ENCODE measurements around the gene CNP.

The CNP gene

DNA sequence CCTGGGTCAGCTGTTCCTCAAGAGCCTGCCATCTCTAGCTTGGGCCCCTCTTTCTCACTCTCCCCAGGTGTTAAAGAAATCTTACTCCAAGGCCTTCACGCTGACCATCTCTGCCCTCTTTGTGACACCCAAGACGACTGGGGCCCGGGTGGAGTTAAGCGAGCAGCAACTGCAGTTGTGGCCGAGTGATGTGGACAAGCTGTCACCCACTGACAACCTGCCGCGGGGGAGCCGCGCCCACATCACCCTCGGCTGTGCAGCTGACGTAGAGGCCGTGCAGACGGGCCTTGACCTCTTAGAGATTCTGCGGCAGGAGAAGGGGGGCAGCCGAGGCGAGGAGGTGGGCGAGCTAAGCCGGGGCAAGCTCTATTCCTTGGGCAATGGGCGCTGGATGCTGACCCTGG, 6.8 kb downstream of the CNP start:
- no peak for DNase-seq (ENCODE audit: low spot score)

DNA sequence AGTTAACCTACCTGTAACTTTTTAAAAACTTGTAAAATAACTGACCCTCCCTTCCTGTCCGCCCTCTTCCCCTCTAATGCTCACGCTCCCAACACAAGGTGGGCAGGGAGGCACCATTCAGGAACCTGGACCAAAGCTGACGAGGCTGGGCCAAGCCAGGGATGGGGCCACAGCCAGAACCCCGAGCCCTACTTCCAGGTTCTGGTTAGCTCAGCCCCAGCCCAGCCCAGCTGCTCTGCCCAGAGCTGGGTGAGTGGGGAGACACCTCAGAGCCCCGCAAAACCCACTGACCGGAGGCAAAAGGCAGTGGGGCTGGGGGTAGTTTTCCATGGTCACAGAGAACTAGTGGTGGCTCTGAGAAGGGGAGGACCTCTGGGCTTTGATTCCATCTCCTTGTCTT, 7.4 kb downstream of the CNP start:
- no peak for DNase-seq (ENCODE audit: low spot score)

GRCh38 chr17:41974658-41975057, 8.1 kb downstream of the CNP start:
- DNase-seq (ENCODE audit: low spot score) = no peak

DNA sequence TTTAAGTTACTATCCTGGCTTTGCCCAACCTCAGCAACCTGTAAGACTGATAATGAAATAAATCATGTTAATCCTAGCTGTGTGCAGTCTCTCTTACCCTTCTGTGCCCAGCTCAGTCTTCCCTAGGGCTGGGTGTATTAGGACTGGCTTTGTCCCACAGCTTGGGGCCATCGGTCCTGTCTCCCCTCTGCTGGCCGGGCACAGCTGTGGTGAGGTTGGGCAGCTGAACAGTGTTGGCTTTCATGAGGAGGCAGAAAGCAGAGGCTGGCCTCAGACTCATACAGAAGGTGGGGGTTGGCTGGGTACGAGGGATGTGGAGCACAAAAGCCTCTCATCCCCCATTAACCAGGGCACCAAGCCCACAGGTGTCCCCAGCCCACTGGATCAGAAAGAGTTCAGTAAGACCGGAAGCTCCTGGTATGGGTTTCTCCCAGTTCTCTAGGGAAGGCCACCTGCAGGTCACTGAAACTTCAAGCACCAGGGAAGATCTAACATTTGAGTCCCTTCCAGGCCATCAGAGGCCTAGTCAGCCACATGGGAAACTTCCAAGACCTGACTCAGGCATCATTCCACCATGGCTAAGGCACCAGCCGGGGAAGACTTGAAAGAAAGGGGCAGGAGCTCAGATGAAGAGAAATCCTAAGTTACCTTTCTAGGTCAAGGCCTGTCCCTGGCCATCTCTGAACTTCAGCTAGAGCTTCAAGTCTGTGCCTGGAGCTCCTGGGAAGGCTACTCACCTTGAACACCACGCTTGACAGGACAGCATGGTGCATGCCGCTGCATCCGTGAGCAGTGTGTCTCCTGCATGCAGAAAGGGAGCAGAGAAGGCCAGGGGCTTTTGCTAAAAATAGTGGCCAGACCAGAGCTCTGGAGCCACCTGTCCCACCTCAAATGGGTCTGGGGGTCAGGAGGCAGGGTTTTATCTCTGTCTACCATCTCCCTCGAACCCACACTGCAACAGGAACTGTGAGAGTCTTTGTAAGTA, 8.8 kb downstream of the CNP start:
- no peak for DNase-seq (ENCODE audit: low spot score)

DNA sequence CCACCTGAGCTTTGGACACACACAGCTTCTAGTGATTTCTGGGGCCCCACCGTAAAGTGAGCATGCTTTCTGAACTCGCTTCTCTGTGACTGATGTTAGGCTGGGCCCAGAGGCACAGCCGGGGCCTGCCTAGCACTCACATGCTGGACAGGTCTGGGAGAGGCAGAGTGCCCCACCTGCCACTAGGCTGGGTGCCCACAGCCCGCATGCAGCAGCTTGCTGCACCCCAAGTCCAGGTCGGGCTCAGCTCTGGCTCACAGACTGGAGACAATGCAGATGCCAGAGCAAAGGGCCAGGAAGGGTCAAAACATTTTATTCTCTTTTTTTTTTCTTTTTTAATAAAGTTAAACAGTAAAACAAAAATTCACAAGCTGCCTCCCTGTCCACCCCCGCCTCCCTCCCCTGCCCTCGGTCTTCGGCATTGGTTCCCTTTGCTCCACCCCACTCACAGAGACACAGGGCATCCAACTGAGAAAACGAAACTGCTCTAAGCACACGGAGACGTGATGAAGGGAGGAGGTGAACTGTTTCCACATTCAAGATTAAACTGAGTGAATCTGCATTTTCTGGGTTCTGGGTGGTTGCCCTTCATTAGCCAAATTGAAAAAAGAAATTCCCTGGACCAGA, 9.7 kb downstream of the CNP start:
- DNase-seq (ENCODE audit: low spot score) = no peak

DNA sequence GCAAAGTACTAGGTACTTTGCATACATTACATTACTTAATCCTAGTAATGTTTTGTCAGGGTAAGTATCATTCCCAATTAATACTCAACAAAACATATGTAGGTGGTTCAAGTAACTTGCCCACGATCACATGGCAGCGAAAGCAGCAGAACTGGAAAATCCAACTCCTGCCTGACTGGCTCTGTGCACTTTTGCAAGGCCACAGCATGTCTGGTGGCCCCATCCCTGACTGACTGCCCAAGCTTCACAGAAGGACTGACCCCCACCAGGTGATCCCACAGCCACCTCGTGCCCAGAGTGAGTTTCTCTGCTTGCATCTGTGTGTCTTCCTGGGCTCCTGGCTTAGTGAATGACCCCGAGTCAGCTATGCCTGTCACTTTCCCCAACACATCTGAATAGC, 11.4 kb downstream of the CNP start:
- peak; percentile 24 for DNase-seq (ENCODE audit: low spot score)

DNA sequence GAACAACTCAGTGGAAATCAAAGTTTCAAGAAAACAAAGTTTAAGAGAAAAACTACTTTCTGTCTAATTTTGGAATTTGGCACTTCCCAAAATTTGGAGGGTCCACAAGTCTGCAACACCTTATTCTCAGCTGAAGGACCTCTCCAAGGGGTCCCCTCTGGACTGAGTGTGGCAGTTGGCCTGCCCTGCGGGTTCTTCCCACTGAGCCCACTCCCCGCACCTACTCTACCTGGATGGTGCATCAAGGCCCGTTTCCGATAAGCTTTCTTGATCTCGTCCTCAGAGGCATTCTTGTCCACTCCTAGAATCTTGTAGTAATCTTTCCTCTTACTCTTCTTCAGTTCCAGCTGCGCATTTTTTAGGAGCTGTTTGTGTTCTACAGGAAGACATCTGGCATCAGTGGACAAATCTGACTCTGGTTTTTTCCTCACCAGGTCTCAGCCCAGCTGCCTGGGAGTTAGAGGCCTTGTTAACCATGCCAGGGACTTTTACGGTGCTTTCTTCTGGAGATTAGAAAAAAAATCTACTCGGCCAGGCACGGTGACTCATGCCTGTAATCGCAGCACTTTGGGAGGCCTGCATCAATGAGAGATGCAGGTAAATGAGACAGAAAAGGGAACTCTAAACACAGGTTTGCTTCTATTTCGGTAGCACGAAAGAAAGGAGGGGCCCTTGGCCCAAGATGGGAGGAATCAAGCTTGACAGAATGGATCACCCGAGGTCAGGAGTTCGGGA, 15.6 kb downstream of the CNP start:
- DNase-seq (ENCODE audit: low spot score) = no peak

GRCh38 chr17:41984454-41984853, 17.9 kb downstream of the CNP start:
- no peak for DNase-seq (ENCODE audit: low spot score)

DNA sequence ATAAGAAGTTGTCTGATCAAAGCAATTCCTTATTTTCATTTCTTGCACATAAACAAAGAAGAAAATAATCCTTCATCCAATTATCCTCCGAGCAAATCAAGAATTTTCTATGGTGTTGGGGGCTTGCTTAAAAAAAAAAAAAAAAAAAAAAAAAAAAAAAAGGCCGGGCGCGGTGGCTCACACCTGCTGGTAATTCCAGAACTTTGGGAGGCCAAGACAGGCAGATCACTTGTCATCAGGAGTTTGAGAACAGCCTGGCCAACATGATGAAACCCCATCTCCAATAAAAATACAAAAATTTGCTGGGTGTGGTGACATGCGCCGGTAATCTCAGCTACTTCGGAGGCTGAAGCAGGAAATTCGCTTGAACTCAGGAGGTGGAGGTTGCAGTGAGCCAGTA, 19.3 kb downstream of the CNP start:
- no peak for DNase-seq (ENCODE audit: low spot score)

GRCh38 chr17:41986634-41987033, 20.0 kb downstream of the CNP start:
- DNase-seq (ENCODE audit: low spot score) = no peak

GRCh38 chr17:41987642-41988041, 21.0 kb downstream of the CNP start:
- no peak for DNase-seq (ENCODE audit: low spot score)

DNA sequence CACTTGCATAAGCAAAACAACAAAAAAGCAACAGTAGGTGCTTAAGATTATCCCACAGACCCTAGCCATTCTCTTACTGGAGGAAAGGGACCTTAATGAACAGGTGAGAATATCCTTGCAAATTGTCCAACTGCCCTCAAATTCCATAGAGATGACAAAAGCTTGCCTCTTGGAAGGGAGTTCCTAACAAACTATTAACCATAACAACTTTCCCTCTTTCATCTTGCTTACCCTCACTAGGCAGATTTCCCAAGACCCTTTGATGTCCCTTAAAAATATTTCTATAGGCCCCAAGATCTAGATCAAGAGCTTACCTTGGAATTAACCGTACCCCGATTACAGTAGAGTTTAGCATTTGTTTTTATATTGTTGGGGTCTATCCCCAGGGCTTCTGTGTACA, 21.8 kb downstream of the CNP start:
- DNase-seq (ENCODE audit: low spot score) = no peak

GRCh38 chr17:41989702-41990419, 23.3 kb downstream of the CNP start:
- DNase-seq (ENCODE audit: low spot score) = no peak

- no peak for DNase-seq (ENCODE audit: low spot score)
These were observed 26.0 kb downstream of the CNP start for GRCh38 chr17:41992576-41992975.

DNA sequence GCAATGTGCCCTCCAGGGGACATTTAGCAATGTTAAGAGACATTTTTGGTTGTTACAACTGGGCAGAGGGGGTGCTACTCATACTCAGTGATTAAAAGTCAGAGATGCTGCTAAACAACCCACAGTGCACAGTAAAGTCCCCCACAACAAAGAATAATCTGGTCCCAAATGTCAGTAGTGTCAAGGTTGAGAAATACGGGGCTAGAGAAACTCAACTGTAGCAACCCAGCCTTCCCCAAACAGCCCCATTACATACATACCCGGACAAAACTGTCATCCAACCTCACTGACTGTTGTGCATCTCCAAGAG, 30.2 kb downstream of the CNP start:
- no peak for DNase-seq (ENCODE audit: low spot score)

DNA sequence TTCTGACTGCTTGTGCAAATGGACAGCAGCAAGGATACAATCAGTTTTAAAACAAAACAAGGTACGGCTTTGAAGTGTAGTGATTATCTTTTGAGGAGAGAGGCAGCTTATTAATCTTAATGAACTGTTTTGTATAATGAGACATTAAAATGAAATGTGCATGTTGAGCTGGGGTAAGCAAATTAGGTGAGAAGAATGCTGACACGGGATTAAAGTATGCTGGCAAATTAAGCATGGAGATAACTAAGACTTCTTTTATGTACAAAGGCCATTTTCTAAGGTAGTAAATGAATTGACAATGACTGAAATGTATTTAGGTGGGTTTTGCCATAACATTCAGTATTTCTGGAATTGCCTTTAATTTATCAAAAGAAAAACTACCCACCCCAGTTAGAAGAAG, 31.9 kb downstream of the CNP start:
- no peak for DNase-seq (ENCODE audit: low spot score)

GRCh38 chr17:42000413-42001133, 34.0 kb downstream of the CNP start:
- DNase-seq (ENCODE audit: low spot score) = no peak

GRCh38 chr17:42001729-42002128, 35.1 kb downstream of the CNP start:
- no peak for DNase-seq (ENCODE audit: low spot score)

- DNase-seq (ENCODE audit: low spot score) = no peak
These were observed 35.7 kb downstream of the CNP start for GRCh38 chr17:42002175-42002791.

- DNase-seq (ENCODE audit: low spot score) = no peak
These were observed 36.3 kb downstream of the CNP start for GRCh38 chr17:42002792-42003301.

DNA sequence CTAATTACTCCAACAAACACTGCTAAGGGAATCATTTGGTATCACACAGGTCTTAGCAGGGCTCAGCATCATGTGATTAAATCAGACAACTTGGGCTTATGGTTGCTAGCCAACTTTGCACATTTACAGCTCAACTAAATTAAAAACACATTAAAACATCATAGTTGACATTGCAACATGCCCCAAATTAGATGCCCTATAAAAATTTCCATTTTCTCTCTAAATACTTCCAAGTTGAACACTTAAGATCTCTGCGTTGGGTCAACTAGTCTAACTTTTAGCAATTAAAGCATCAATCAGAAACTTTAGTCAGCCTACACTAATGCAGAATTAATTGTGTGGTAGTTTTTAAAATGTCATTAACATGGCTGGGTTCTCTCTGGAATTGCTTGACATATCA, 38.6 kb downstream of the CNP start:
- no peak for DNase-seq (ENCODE audit: low spot score)
